Astrocyte of the cerebellum (primary cell): ENCODE measurements around the gene PSMG4.
A peak's percentile ranks its signal among the peaks of the same experiment; 100 is the strongest.

ENCODE experiments used
- DNase-seq: peaks from one replicate; pipeline ENCODE4 v3.0.0-alpha.2; 2011; ENCODE audit warnings: low read depth
- H3K4me3 ChIP-seq: 2 replicates; pipeline ENCODE4 v1.5.1; 2011; ENCODE audit warnings: mild to moderate bottlenecking, low read depth, low read length, moderate library complexity
- in situ Hi-C: cut with HindIII; loops from 2 replicates; pipeline ENCODE4 v1.10.0; 2017; ENCODE audit warnings: low sequenced_read_pairs
- TF ChIP-seq, protein P1 (sequence below): IDR thresholded peaks from 2 replicates; pipeline ENCODE4 v1.5.1; 2012; ENCODE audit warnings: low read length, low read depth, moderate library complexity, mild to moderate bottlenecking; ENCODE audit errors: missing control alignments

PSMG4 gene

DNA sequence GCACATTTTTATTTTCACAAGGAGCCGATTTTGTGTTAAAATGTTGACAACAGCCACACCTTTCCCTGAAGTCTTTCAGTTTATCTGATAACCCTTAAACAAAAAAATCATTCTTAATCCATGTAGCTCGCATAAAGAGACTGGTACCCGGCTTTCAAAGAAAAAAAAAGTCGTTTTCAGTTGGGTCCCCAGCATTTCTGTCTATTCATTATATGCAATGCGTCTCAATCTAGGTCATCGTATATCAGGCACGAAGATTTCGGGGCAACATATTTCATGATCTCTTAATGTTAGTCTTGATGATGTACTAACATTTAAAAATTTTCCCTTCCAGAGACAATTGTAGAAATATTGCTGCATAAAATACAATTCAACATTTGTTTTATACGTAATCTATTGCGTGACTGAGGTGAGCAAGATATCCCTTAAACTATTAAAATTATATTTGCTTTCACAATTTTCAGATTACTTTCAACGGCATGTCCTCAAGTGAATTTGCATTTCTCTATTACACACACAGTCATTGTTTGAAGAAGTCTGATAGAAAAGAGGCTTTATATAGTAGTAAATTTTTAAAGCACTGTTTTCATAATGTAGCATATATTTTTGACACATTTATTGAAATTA lies 28.4 kb upstream of the PSMG4 start:
- no peak overlapping the region for H3K4me3 ChIP-seq
- DNase-seq: no peak
- TF ChIP-seq, protein P1, sequence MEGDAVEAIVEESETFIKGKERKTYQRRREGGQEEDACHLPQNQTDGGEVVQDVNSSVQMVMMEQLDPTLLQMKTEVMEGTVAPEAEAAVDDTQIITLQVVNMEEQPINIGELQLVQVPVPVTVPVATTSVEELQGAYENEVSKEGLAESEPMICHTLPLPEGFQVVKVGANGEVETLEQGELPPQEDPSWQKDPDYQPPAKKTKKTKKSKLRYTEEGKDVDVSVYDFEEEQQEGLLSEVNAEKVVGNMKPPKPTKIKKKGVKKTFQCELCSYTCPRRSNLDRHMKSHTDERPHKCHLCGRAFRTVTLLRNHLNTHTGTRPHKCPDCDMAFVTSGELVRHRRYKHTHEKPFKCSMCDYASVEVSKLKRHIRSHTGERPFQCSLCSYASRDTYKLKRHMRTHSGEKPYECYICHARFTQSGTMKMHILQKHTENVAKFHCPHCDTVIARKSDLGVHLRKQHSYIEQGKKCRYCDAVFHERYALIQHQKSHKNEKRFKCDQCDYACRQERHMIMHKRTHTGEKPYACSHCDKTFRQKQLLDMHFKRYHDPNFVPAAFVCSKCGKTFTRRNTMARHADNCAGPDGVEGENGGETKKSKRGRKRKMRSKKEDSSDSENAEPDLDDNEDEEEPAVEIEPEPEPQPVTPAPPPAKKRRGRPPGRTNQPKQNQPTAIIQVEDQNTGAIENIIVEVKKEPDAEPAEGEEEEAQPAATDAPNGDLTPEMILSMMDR: no peak
- in situ Hi-C loops: no loop called here

DNA sequence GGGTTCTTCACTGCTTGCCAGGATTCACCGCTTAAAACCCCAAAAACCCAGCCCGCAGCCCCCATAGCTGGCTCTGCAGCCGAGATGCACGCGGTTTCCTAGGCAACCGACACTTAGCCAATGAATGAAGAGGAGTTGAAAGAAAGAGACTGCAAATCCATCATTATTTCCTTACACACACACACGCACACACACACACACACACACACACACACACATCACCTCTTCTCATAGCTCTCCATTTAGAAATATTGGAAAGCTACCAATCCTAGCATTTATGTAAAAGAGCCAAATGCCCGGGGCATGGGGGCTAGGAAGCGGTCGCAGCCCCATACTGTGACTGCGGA lies 27.9 kb upstream of the PSMG4 start:
- no peak for DNase-seq
- in situ Hi-C loops: no loop called here
- TF ChIP-seq, protein P1: no peak
- peak overlapping the region; percentile 64 for H3K4me3 ChIP-seq

DNA sequence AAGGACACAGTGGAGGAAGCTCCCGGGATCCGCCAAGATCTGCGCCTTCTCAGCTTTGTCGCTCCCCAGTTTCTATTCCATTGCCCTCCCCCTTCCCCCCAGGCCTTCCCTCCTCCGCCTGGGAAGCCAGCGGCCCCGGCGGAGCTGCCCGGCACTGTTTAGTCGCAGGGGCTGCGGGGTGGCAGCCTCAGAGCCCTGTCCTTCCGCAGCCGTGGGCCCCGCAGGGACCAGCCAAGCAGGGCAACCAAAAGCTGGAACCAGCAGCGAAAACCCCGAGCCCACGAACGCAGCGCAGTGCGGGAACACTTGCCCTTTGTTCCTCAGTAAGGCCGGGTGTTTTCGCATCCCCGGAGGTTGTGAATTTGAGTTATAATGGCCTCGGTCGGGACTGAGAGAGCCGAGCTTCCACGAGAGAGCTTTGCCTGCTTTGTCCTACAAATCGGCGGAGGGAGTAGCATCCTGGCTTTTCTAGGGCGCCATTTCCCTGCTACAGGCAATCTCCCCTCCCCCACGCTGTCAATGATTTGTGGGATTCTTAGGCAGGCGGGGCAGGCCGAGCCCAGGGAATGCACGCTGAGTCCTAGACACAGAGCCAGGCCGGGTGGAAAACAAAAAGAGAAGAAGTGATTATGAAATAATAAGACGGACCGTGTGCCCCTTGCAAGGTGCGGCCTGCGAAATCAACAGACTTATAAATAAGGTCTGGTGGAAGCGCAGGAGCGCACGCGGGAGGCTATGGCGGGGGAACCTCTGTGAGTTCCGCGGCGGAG lies 27.3 kb upstream of the PSMG4 start:
- H3K4me3 ChIP-seq: peak overlapping the region; percentile 64
- TF ChIP-seq, protein P1: no peak
- peak; percentile 42 for DNase-seq
- in situ Hi-C loops: no loop called here

DNA sequence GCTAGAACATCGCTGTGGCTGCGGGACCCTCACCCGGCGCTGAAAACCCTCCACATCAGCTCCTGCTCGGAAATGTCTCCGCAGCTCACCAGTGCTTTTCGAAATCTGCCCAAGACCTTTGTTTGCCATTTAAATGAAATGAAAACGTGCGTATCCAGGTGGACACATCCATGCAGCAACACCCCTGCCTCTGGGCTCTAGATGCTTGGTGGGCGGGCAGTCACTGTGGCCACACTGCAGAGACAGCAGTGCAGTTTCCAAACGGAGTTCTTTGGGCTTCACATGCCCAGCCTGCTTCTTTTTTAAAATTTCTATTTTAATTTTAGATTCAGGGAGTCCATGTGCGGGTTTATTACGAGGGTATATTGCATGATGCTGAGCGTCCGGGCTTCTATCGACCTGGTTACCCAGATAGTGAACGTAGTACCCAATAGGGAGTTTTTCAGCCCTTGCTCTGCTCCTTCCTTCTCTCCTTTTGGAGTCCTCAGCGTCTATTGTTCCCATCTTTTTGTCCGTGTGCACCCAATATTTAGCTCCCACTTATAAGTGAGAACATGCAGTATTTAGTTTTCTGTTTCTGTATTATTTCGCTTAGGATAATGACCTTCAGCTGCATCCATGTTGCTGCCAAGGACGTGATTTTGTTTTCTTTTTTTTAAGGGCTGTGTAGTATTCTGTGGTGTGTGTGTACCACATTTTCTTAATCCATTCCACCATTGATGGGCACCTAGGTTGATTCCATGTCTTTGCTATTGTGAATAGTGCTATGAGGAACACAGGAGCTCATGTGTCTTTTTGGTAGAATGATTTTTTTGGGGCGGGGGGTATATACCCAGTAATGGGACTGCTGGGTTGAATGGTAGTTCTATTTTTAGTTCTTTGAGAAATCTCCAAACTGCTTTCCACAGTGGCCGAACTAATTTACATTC lies 26.5 kb upstream of the PSMG4 start:
- no peak for DNase-seq
- in situ Hi-C loops: no loop called here
- H3K4me3 ChIP-seq: peak overlapping the region; percentile 64
- TF ChIP-seq, protein P1: no peak

DNA sequence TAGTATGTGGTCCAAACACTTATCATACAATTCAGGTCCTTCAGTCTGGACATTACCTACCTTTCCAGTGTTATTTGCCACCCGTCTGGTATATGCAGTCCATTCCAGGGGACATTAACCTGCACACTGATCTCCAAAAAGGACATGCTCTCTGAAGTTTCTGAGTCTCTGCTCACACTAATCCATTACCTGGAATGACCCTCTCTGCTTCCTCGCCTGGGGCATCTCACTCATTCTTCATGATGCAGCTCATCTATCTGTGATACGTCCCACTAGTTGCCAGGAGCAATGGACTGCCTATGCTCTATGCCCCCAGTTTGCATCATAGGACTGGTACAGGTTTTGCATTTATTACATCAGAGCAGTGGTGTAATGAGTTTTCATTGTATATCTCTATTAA lies 25.4 kb upstream of the PSMG4 start:
- no peak for DNase-seq
- H3K4me3 ChIP-seq: no peak overlapping the region
- in situ Hi-C loops: no loop called here
- TF ChIP-seq, protein P1: no peak

DNA sequence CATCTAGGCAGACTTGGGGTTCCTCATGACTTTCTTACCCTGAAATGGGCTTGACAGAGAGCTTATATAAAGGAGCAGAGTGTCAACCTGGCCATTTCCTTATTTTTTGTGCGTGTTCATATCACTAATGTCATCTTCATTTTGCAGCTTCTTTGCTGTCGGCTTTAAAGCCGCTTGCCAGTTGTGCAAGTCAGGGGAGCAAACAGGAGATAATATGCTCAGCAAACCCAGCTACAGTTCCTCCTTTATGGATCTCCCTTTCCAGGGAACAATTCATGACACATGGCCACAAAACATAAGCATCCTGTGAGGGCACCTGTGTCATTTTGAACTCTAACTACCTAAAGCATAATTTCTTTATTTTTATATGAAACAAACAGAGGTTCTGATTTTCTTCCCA lies 24.8 kb upstream of the PSMG4 start:
- H3K4me3 ChIP-seq: no peak overlapping the region
- DNase-seq: no peak
- in situ Hi-C loops: no loop called here
- TF ChIP-seq, protein P1: no peak
